Neural cell (in vitro differentiated cells): ENCODE data around the gene ERVMER34-1.

Experiments
- EP300 ChIP-seq: fragments of 450-650 bp; conservative IDR thresholded peaks from 2 replicates; pipeline ENCODE4 v1.6.1; 2014; ENCODE audit warnings: antibody characterized with exemption, mild to moderate bottlenecking, moderate library complexity; ENCODE audit not compliant: poor library complexity, severe bottlenecking
- EZH2 ChIP-seq: fragments of 200-600, 300-800 bp; shearing (Covaris generic), sonication (generic); IDR thresholded peaks from 2 replicates; pipeline ENCODE4 v1.6.1; 2014; ENCODE audit warnings: antibody characterized with exemption, low read length, borderline replicate concordance, mild to moderate bottlenecking; ENCODE audit not compliant: insufficient read depth, poor library complexity, severe bottlenecking
- MXI1 ChIP-seq: fragments of 450-650 bp; conservative IDR thresholded peaks from 2 replicates; pipeline ENCODE4 v1.6.1; 2014; ENCODE audit warnings: antibody characterized with exemption, mild to moderate bottlenecking; ENCODE audit not compliant: poor library complexity, severe bottlenecking
- POLR2AphosphoS5 ChIP-seq: IDR thresholded peaks from 2 replicates; pipeline ENCODE4 v1.6.1; 2012
- RAD21 ChIP-seq: fragments of 450-650 bp; conservative IDR thresholded peaks from 2 replicates; pipeline ENCODE4 v1.6.1; 2014; ENCODE audit warnings: antibody characterized with exemption, mild to moderate bottlenecking, moderate library complexity
- TAF1 ChIP-seq: IDR thresholded peaks from 2 replicates; pipeline ENCODE4 v1.6.1; 2012; ENCODE audit warnings: low read depth
- TF ChIP-seq, protein P1 (sequence below): fragments of 450-650 bp; IDR thresholded peaks from 2 replicates; pipeline ENCODE4 v1.5.1; 2014; ENCODE audit warnings: antibody characterized with exemption, mild to moderate bottlenecking, moderate library complexity; ENCODE audit not compliant: poor library complexity, severe bottlenecking
- TF ChIP-seq, protein P2 (sequence below): IDR thresholded peaks from 2 replicates; pipeline ENCODE4 v1.6.1; 2012; ENCODE audit warnings: borderline replicate concordance

DNA sequence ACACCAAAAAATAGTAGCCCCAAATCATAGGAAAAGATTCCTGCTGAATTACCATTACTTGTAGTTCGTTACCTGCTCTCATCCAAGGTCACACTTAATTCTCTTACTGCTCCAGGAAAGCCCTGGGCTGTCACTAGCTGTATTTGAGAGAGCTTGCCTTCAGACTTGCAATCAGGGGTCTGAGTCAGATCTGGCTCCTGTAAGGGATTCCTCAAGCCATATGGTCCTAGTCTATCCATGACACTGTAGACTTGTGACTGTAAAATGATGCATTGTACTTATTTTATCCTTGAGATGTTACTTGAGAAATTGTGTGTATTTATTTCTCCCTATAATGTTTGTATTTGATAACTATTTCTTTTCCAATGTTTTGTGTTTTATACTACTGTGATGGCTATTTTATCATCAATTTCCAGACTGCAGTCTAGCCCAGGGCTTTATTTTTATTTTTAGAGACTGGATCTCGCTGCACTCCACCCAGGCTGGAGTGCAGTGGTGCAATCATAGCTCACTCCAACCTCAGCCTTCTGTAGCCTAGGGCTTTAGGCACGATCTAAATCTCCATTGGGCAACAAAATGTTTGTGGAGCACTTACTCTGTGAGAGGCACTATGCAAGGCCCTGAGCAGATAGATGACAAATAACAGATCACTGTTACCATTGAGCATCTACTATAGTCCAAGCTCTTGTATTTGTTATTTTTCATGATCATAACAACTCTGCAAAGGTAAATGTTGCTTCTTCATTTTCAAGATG, 24.2 kb downstream of the ERVMER34-1 start:
- TF ChIP-seq, protein P1, sequence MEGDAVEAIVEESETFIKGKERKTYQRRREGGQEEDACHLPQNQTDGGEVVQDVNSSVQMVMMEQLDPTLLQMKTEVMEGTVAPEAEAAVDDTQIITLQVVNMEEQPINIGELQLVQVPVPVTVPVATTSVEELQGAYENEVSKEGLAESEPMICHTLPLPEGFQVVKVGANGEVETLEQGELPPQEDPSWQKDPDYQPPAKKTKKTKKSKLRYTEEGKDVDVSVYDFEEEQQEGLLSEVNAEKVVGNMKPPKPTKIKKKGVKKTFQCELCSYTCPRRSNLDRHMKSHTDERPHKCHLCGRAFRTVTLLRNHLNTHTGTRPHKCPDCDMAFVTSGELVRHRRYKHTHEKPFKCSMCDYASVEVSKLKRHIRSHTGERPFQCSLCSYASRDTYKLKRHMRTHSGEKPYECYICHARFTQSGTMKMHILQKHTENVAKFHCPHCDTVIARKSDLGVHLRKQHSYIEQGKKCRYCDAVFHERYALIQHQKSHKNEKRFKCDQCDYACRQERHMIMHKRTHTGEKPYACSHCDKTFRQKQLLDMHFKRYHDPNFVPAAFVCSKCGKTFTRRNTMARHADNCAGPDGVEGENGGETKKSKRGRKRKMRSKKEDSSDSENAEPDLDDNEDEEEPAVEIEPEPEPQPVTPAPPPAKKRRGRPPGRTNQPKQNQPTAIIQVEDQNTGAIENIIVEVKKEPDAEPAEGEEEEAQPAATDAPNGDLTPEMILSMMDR, result no peak
- TF ChIP-seq MXI1 (no peak), TAF1 (no peak), RAD21 (no peak), POLR2AphosphoS5 (no peak), EZH2 (no peak), EP300 (no peak)
- TF ChIP-seq, protein P2, sequence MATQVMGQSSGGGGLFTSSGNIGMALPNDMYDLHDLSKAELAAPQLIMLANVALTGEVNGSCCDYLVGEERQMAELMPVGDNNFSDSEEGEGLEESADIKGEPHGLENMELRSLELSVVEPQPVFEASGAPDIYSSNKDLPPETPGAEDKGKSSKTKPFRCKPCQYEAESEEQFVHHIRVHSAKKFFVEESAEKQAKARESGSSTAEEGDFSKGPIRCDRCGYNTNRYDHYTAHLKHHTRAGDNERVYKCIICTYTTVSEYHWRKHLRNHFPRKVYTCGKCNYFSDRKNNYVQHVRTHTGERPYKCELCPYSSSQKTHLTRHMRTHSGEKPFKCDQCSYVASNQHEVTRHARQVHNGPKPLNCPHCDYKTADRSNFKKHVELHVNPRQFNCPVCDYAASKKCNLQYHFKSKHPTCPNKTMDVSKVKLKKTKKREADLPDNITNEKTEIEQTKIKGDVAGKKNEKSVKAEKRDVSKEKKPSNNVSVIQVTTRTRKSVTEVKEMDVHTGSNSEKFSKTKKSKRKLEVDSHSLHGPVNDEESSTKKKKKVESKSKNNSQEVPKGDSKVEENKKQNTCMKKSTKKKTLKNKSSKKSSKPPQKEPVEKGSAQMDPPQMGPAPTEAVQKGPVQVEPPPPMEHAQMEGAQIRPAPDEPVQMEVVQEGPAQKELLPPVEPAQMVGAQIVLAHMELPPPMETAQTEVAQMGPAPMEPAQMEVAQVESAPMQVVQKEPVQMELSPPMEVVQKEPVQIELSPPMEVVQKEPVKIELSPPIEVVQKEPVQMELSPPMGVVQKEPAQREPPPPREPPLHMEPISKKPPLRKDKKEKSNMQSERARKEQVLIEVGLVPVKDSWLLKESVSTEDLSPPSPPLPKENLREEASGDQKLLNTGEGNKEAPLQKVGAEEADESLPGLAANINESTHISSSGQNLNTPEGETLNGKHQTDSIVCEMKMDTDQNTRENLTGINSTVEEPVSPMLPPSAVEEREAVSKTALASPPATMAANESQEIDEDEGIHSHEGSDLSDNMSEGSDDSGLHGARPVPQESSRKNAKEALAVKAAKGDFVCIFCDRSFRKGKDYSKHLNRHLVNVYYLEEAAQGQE, result no peak
